HEK293 (cell line): ENCODE data around the gene ABL2.

Source experiments
- CTCF ChIP-seq: fragments of 450-650 bp; formaldehyde crosslinking; IDR thresholded peaks from 2 replicates; pipeline ENCODE4 v1.5.1; 2016; ENCODE audit warnings: missing biosample characterization, missing genetic modification characterization
- ZNF24 ChIP-seq: fragments of 450-650 bp; formaldehyde crosslinking; IDR thresholded peaks from 2 replicates; pipeline ENCODE4 v1.5.1; 2016; ENCODE audit warnings: missing biosample characterization, missing genetic modification characterization
- ZNF510 ChIP-seq: fragments of 450-650 bp; formaldehyde crosslinking; IDR thresholded peaks from 2 replicates; pipeline ENCODE4 v1.5.1; 2018; ENCODE audit warnings: mild to moderate bottlenecking, missing genetic modification characterization, missing biosample characterization; ENCODE audit not compliant: insufficient replicate concordance
- TF ChIP-seq, protein P1 (sequence below): fragments of 450-650 bp; formaldehyde crosslinking; IDR thresholded peaks from 2 replicates; pipeline ENCODE4 v1.5.1; 2016; ENCODE audit warnings: missing biosample characterization, missing genetic modification characterization
- TF ChIP-seq, protein P2 (sequence below): fragments of 450-650 bp; formaldehyde crosslinking; IDR thresholded peaks from 2 replicates; pipeline ENCODE4 v1.5.1; 2016; ENCODE audit warnings: missing biosample characterization, missing genetic modification characterization

DNA sequence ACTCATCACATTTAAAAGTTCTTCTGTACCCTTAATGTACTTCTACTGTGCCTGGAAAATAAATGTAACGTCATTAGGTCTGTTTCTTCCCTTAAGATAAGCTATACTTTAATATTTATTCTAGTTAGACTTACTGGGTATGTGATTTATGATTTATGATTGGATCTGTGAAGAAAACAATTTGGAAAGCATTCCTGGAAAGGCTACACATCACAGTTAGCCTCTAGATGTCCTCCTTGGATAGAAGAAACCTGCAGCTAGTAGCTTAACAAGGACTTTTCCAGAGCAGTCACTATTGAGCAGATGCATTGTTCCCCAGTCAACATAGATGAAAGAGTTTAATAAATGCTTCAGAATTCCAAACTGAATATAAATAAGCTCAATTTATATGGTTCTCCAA lies 22.2 kb upstream of the ABL2 start:
- TF ChIP-seq ZNF24 (no peak), CTCF (tag by site-specific recombination) (peak; percentile 41; the same call in 1 of the 2 replicates), ZNF510 (tag by site-specific recombination) (no peak)
- TF ChIP-seq, protein P1, sequence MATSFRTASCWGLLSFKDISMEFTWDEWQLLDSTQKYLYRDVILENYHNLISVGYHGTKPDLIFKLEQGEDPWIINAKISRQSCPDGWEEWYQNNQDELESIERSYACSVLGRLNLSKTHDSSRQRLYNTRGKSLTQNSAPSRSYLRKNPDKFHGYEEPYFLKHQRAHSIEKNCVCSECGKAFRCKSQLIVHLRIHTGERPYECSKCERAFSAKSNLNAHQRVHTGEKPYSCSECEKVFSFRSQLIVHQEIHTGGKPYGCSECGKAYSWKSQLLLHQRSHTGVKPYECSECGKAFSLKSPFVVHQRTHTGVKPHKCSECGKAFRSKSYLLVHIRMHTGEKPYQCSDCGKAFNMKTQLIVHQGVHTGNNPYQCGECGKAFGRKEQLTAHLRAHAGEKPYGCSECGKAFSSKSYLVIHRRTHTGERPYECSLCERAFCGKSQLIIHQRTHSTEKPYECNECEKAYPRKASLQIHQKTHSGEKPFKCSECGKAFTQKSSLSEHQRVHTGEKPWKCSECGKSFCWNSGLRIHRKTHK (tag by site-specific recombination), result no peak
- TF ChIP-seq, protein P2, sequence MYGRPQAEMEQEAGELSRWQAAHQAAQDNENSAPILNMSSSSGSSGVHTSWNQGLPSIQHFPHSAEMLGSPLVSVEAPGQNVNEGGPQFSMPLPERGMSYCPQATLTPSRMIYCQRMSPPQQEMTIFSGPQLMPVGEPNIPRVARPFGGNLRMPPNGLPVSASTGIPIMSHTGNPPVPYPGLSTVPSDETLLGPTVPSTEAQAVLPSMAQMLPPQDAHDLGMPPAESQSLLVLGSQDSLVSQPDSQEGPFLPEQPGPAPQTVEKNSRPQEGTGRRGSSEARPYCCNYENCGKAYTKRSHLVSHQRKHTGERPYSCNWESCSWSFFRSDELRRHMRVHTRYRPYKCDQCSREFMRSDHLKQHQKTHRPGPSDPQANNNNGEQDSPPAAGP, result no peak
